ENCODE results near the gene STK10.

Gene STK10

GRCh38 chr5:172065431-172066065 is 122.5 kb downstream of the STK10 start:
- H3K27me3 ChIP-seq (ENCODE audit: control insufficient read depth, low read length), result no peaks in the 10 kb centered on the region
- H3K27ac ChIP-seq (ENCODE audit: low read depth, low read length), result no peak overlapping the region
- H3K4me1 ChIP-seq (ENCODE audit: control insufficient read depth, low read length), result no peaks in the 10 kb centered on the region
- H4K20me1 ChIP-seq (ENCODE audit: control insufficient read depth, insufficient read depth, low read depth, low read length), result no peaks in the 10 kb centered on the region
- no peak overlapping the region for H3K4me3 ChIP-seq (ENCODE audit: low read length)
- TF ChIP-seq, protein P1, sequence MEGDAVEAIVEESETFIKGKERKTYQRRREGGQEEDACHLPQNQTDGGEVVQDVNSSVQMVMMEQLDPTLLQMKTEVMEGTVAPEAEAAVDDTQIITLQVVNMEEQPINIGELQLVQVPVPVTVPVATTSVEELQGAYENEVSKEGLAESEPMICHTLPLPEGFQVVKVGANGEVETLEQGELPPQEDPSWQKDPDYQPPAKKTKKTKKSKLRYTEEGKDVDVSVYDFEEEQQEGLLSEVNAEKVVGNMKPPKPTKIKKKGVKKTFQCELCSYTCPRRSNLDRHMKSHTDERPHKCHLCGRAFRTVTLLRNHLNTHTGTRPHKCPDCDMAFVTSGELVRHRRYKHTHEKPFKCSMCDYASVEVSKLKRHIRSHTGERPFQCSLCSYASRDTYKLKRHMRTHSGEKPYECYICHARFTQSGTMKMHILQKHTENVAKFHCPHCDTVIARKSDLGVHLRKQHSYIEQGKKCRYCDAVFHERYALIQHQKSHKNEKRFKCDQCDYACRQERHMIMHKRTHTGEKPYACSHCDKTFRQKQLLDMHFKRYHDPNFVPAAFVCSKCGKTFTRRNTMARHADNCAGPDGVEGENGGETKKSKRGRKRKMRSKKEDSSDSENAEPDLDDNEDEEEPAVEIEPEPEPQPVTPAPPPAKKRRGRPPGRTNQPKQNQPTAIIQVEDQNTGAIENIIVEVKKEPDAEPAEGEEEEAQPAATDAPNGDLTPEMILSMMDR (IDR thresholded peaks at IDR 0.05; ENCODE audit: low read depth, low read length, poor library complexity, severe bottlenecking), result no peak
- TF ChIP-seq EZH2phosphoT487 (IDR thresholded peaks at IDR 0.05; ENCODE audit: borderline replicate concordance, low read length), result no peak
- H3K9me3 ChIP-seq (ENCODE audit: control insufficient read depth, insufficient read depth, low read length), result no peaks in the 10 kb centered on the region
- H3F3A ChIP-seq (ENCODE audit: control insufficient read depth, insufficient read depth), result no peaks in the 10 kb centered on the region
- H3K36me3 ChIP-seq (ENCODE audit: control insufficient read depth, low read length), result peaks cover 12% of the 10 kb centered on the region
- no peaks in the 10 kb centered on the region for H3K79me2 ChIP-seq (ENCODE audit: control insufficient read depth, low read length)
- H3K4me2 ChIP-seq (ENCODE audit: low read length), result no peak overlapping the region
- H3K9me2 ChIP-seq (replicated peaks; ENCODE audit: control insufficient read depth, low read length), result no peaks in the 10 kb centered on the region

DNA sequence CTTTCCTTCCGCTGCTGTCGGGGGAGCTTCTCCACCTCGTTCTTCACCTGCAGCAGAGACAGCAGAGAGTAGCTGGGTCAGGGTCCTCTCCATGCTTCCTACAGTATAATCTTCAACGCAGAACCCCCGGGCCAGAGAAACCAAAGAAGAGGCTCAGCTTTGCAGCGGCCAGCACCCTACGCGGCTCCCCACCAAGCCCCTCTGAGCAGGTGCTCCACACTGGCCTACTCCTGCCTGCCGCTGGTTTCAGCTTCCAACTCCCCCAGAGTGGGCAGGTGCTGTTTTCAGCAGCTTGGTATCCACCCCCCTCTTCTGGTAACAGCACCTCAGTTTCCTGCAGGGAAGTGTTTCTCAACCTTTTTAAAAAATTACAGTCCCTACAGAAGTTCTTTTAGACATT is 123.3 kb downstream of the STK10 start:
- Histone ChIP-seq H3K36me3 (ENCODE audit: control insufficient read depth, low read length) (peaks cover 16% of the 10 kb centered on the region), H3K4me1 (ENCODE audit: control insufficient read depth, low read length) (no peaks in the 10 kb centered on the region), H3K9me3 (ENCODE audit: control insufficient read depth, insufficient read depth, low read length) (no peaks in the 10 kb centered on the region), H3K27ac (ENCODE audit: low read depth, low read length) (no peak overlapping the region), H3K79me2 (ENCODE audit: control insufficient read depth, low read length) (no peaks in the 10 kb centered on the region), H4K20me1 (ENCODE audit: control insufficient read depth, insufficient read depth, low read depth, low read length) (no peaks in the 10 kb centered on the region), H3F3A (ENCODE audit: control insufficient read depth, insufficient read depth) (no peaks in the 10 kb centered on the region), H3K4me3 (ENCODE audit: low read length) (no peak overlapping the region), H3K27me3 (ENCODE audit: control insufficient read depth, low read length) (no peaks in the 10 kb centered on the region), H3K4me2 (ENCODE audit: low read length) (no peak overlapping the region), H3K9me2 (replicated peaks; ENCODE audit: control insufficient read depth, low read length) (no peaks in the 10 kb centered on the region)
- TF ChIP-seq EZH2phosphoT487 (IDR thresholded peaks at IDR 0.05; ENCODE audit: borderline replicate concordance, low read length), result no peak
- TF ChIP-seq, protein P1 (IDR thresholded peaks at IDR 0.05; ENCODE audit: low read depth, low read length, poor library complexity, severe bottlenecking), result no peak

DNA sequence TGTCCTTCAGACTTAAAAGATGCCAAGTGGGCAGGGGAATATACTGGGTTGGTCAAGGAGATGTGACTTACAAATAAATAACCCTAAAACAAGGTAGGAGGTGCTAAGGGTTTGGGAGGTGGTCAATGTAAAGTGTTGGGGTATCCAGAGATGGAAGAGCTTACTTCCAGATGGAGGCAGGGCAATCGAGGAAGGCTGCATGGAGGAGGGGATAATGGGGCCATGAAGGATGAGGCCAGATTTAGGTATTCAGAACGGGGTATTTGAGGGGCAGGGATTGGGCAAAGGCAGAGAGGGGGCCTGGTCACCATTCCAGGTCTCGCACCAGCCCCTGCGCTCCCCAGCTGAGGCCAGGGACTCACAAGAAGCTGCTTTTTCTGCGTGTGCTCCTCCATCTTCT is 123.7 kb downstream of the STK10 start:
- H3K36me3 ChIP-seq (ENCODE audit: control insufficient read depth, low read length), result peaks cover 18% of the 10 kb centered on the region
- no peak overlapping the region for H3K4me3 ChIP-seq (ENCODE audit: low read length)
- TF ChIP-seq EZH2phosphoT487 (IDR thresholded peaks at IDR 0.05; ENCODE audit: borderline replicate concordance, low read length), result no peak
- TF ChIP-seq, protein P1 (IDR thresholded peaks at IDR 0.05; ENCODE audit: low read depth, low read length, poor library complexity, severe bottlenecking), result no peak
- H3K79me2 ChIP-seq (ENCODE audit: control insufficient read depth, low read length), result no peaks in the 10 kb centered on the region
- H3K4me1 ChIP-seq (ENCODE audit: control insufficient read depth, low read length), result no peaks in the 10 kb centered on the region
- H4K20me1 ChIP-seq (ENCODE audit: control insufficient read depth, insufficient read depth, low read depth, low read length), result no peaks in the 10 kb centered on the region
- H3K27ac ChIP-seq (ENCODE audit: low read depth, low read length), result no peak overlapping the region
- H3F3A ChIP-seq (ENCODE audit: control insufficient read depth, insufficient read depth), result no peaks in the 10 kb centered on the region
- H3K9me3 ChIP-seq (ENCODE audit: control insufficient read depth, insufficient read depth, low read length), result no peaks in the 10 kb centered on the region
- H3K27me3 ChIP-seq (ENCODE audit: control insufficient read depth, low read length), result no peaks in the 10 kb centered on the region
- H3K9me2 ChIP-seq (replicated peaks; ENCODE audit: control insufficient read depth, low read length), result no peaks in the 10 kb centered on the region
- H3K4me2 ChIP-seq (ENCODE audit: low read length), result no peak overlapping the region

All from DOHH2 (cell line).